Stimulated activated CD4-positive, alpha-beta T cell treated with anti-CD3 and anti-CD28 coated beads, TNF-alpha, amount 100 ng/mL, for 1 hour (primary cell): ENCODE measurements around the gene SMU1.
A peak's percentile ranks its signal among the peaks of the same experiment; 100 is the strongest.

ENCODE experiments used
- DNase-seq, 3 donors: peaks; one replicate each; pipeline ENCODE4 v3.0.0-alpha.2; 2020; ENCODE audit warnings: low read depth in 3 of 3, low spot score in 1 of 3

SMU1 gene

GRCh38 chr9:33076046-33077004 is at the start of gene SMU1:
Gene SMU1, minus strand, starts transcription at chr9:33076674. Its CDS starts 66 bp downstream, at chr9:33076608.
- peak; percentile 82 to 89 (median 84) for DNase-seq

GRCh38 chr9:33125461-33125860 is 49.0 kb upstream of the SMU1 start:
- DNase-seq: no peak

- no peak for DNase-seq
Observed at GRCh38 chr9:33124751-33125381, 48.4 kb upstream of the SMU1 start.

- DNase-seq: no peak
Observed at GRCh38 chr9:33124046-33124445, 47.6 kb upstream of the SMU1 start.

- no peak for DNase-seq
Observed at GRCh38 chr9:33123407-33124031, 47.0 kb upstream of the SMU1 start.

GRCh38 chr9:33120620-33121019 is 44.1 kb upstream of the SMU1 start:
- DNase-seq: no peak

GRCh38 chr9:33117796-33118195 is 41.3 kb upstream of the SMU1 start:
- no peak for DNase-seq

- DNase-seq: no peak
Observed at GRCh38 chr9:33117306-33117705, 40.8 kb upstream of the SMU1 start.

- no peak for DNase-seq
Observed at GRCh38 chr9:33116860-33117259, 40.4 kb upstream of the SMU1 start.

- no peak for DNase-seq
Observed at GRCh38 chr9:33114746-33115145, 38.3 kb upstream of the SMU1 start.

GRCh38 chr9:33113799-33114547 is 37.5 kb upstream of the SMU1 start:
- DNase-seq: no peak

- DNase-seq: no peak
Observed at GRCh38 chr9:33112094-33112493, 35.6 kb upstream of the SMU1 start.

- no peak for DNase-seq
Observed at GRCh38 chr9:33111631-33112030, 35.2 kb upstream of the SMU1 start.

- no peak for DNase-seq
Observed at GRCh38 chr9:33110686-33111085, 34.2 kb upstream of the SMU1 start.

- DNase-seq: no peak
Observed at GRCh38 chr9:33109850-33110595, 33.5 kb upstream of the SMU1 start.

- DNase-seq: no peak
Observed at GRCh38 chr9:33109097-33109496, 32.6 kb upstream of the SMU1 start.

- DNase-seq: no peak
Observed at GRCh38 chr9:33108472-33108871, 32.0 kb upstream of the SMU1 start.

GRCh38 chr9:33107762-33108161 is 31.3 kb upstream of the SMU1 start:
- DNase-seq: no peak

- DNase-seq: no peak
Observed at GRCh38 chr9:33106827-33107621, 30.6 kb upstream of the SMU1 start.

- DNase-seq: no peak
Observed at GRCh38 chr9:33106372-33106771, 29.9 kb upstream of the SMU1 start.
